HEK293T (cell line): Measurements from ENCODE around the gene ATXN7L2.

Experiments used
- BHLHE40 ChIP-seq: fragments of 450-650 bp; IDR thresholded peaks from 2 replicates; pipeline ENCODE4 v1.6.1; 2016; ENCODE audit warnings: mild to moderate bottlenecking, moderate library complexity, borderline replicate concordance
- FOXK2 ChIP-seq: fragments of 450-650 bp; IDR thresholded peaks from 2 replicates; pipeline ENCODE4 v1.6.1; 2016; ENCODE audit warnings: mild to moderate bottlenecking
- FOXM1 ChIP-seq: fragments of 450-650 bp; IDR thresholded peaks from 2 replicates; pipeline ENCODE4 v1.6.1; 2017; ENCODE audit warnings: mild to moderate bottlenecking, borderline replicate concordance
- NFRKB ChIP-seq: fragments of 450-650 bp; IDR thresholded peaks from 2 replicates; pipeline ENCODE4 v1.6.1; 2016; ENCODE audit warnings: mild to moderate bottlenecking, moderate library complexity
- SUZ12 ChIP-seq: fragments of 450-650 bp; IDR thresholded peaks from 2 replicates; pipeline ENCODE4 v1.6.1; 2016; ENCODE audit warnings: mild to moderate bottlenecking

GRCh38 chr1:109513110-109513710 is 29.5 kb downstream of the ATXN7L2 start:
- TF ChIP-seq FOXK2, result no peak
- TF ChIP-seq FOXM1, result no peak
- no peak for TF ChIP-seq BHLHE40
- TF ChIP-seq SUZ12, result no peak
- no peak for TF ChIP-seq NFRKB
